ENCODE data around the gene RINT1.

DNA sequence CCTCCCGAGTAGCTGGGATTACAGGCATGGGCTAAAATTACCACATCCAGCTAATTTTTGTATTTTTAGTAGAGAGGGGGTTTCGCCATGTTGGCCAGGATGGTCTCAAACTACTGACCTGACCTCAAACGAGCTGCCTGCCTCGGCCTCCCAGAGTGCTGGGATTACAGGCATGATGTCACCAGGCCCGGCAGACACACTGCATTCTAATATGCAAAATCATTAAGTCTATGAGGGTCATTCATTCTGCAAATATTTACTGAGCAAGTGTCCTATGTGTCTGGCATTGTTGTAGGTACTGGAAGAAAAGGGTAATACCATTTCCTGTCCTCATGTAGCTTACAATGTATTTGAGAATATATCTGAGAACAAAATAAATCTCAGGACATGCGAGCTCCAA is 12.6 kb upstream of the RINT1 start:
- TF ChIP-seq, protein P1, sequence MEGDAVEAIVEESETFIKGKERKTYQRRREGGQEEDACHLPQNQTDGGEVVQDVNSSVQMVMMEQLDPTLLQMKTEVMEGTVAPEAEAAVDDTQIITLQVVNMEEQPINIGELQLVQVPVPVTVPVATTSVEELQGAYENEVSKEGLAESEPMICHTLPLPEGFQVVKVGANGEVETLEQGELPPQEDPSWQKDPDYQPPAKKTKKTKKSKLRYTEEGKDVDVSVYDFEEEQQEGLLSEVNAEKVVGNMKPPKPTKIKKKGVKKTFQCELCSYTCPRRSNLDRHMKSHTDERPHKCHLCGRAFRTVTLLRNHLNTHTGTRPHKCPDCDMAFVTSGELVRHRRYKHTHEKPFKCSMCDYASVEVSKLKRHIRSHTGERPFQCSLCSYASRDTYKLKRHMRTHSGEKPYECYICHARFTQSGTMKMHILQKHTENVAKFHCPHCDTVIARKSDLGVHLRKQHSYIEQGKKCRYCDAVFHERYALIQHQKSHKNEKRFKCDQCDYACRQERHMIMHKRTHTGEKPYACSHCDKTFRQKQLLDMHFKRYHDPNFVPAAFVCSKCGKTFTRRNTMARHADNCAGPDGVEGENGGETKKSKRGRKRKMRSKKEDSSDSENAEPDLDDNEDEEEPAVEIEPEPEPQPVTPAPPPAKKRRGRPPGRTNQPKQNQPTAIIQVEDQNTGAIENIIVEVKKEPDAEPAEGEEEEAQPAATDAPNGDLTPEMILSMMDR (IDR thresholded peaks at IDR 0.05) = no peak
- no peak for TF ChIP-seq POLR2A (IDR thresholded peaks at IDR 0.05)

All from uterus (tissue), 2 donors.